Tibial nerve (tissue), 4 donors: Measurements from ENCODE around the gene ZBTB39. TPM values are rescaled to one million over a fixed set of nuclear protein-coding genes. Genes with fewer than 3 reads are reported as not detected.
A peak's percentile ranks its signal among the peaks of the same experiment; 100 is the strongest.
"Not testable (repeated sequence)": the region's sequence is repeated elsewhere in the genome, so short reads cannot be mapped to it uniquely, and the experiment has no call there.

Experiments used
- DNase-seq, 2 donors: peaks; one replicate each; pipeline ENCODE4 v3.0.0-alpha.2; 2019; ENCODE audit warnings: low spot score in 2 of 2
- H3K27ac ChIP-seq, 4 donors: fragments of 200-600 bp; sonication (generic) in 3 of 4; one replicate each; pipeline ENCODE4 v1.5.1; 2017 to 2019; ENCODE audit warnings: mild to moderate bottlenecking in 1 of 4
- H3K27me3 ChIP-seq, 2 donors: fragments of 200-600 bp; sonication (generic) in 1 of 2; one replicate each; pipeline versions ENCODE4 v1.5.1 to v1.6.0; 2017 to 2019
- H3K36me3 ChIP-seq, 3 donors: fragments of 200-600 bp; sonication (generic); one replicate each; pipeline ENCODE4 v1.5.1; 2018 to 2019
- H3K4me1 ChIP-seq, 4 donors: fragments of 200-600 bp; sonication (generic) in 3 of 4; one replicate each; pipeline ENCODE4 v1.5.1; 2017 to 2019
- H3K4me3 ChIP-seq, 4 donors: fragments of 200-600 bp; sonication (generic) in 3 of 4; one replicate each; pipeline ENCODE4 v1.5.1; 2017 to 2019; ENCODE audit warnings: mild to moderate bottlenecking in 1 of 4, moderate library complexity in 1 of 4
- H3K9me3 ChIP-seq, 4 donors: fragments of 200-600 bp; sonication (generic) in 3 of 4; one replicate each; pipeline ENCODE4 v1.5.1; 2017 to 2019
- EP300 ChIP-seq, 2 donors: sonication (generic); formaldehyde crosslinking; IDR thresholded peaks; one replicate each; pipeline ENCODE4 v1.6.1; 2017; ENCODE audit warnings: antibody characterized with exemption in 2 of 2, mild to moderate bottlenecking in 1 of 2
- POLR2A ChIP-seq, 2 donors: fragments of 450-650 bp; IDR thresholded peaks; one replicate each; pipeline ENCODE4 v1.6.1; 2017; ENCODE audit warnings: antibody characterized with exemption in 2 of 2, mild to moderate bottlenecking in 2 of 2, moderate library complexity in 2 of 2
- WGBS, 2 donors: methylation state at CpG; one replicate each; pipeline ENCODE4 v1.1.5; 2018; 5-methylcytosine and 5-hydroxymethylcytosine counted together
- total RNA-seq, 4 donors: library from RNA; depleted of rRNA; stranded (reverse); fragments of >200 nt; gene quantifications; one replicate each; pipeline ENCODE4 v1.1.0, GENCODE V29; 2016
- TF ChIP-seq, protein P1 (sequence below), 5 experiments: fragments of 200-600 bp in 3 of 5; fragments of 450-650 bp in 2 of 5; sonication (generic) in 3 of 5; IDR thresholded peaks; one replicate each; pipeline ENCODE4 v1.5.1; 2016 to 2019; ENCODE audit warnings: antibody characterized with exemption in 5 of 5, mild to moderate bottlenecking in 3 of 5, moderate library complexity in 2 of 5

Gene ZBTB39, protein sequence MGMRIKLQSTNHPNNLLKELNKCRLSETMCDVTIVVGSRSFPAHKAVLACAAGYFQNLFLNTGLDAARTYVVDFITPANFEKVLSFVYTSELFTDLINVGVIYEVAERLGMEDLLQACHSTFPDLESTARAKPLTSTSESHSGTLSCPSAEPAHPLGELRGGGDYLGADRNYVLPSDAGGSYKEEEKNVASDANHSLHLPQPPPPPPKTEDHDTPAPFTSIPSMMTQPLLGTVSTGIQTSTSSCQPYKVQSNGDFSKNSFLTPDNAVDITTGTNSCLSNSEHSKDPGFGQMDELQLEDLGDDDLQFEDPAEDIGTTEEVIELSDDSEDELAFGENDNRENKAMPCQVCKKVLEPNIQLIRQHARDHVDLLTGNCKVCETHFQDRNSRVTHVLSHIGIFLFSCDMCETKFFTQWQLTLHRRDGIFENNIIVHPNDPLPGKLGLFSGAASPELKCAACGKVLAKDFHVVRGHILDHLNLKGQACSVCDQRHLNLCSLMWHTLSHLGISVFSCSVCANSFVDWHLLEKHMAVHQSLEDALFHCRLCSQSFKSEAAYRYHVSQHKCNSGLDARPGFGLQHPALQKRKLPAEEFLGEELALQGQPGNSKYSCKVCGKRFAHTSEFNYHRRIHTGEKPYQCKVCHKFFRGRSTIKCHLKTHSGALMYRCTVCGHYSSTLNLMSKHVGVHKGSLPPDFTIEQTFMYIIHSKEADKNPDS
- 1 to 10 TPM; 3.6 to 6.8 (median 5.4) TPM for total RNA-seq

GRCh38 chr12:57005980-57006808 is at the start of gene ZBTB39:
TSS of gene ZBTB39 (minus strand) at chr12:57006546. CDS start at chr12:57004917, 1,629 bp downstream.
- 1% methylated on average over 24 to 38 of the region's 94 CpGs for WGBS, 2 donors
- no peaks in the 10 kb centered on the region for H3K27me3 ChIP-seq
- TF ChIP-seq POLR2A (IDR thresholded peaks at IDR 0.05) = no peak
- TF ChIP-seq, protein P1, sequence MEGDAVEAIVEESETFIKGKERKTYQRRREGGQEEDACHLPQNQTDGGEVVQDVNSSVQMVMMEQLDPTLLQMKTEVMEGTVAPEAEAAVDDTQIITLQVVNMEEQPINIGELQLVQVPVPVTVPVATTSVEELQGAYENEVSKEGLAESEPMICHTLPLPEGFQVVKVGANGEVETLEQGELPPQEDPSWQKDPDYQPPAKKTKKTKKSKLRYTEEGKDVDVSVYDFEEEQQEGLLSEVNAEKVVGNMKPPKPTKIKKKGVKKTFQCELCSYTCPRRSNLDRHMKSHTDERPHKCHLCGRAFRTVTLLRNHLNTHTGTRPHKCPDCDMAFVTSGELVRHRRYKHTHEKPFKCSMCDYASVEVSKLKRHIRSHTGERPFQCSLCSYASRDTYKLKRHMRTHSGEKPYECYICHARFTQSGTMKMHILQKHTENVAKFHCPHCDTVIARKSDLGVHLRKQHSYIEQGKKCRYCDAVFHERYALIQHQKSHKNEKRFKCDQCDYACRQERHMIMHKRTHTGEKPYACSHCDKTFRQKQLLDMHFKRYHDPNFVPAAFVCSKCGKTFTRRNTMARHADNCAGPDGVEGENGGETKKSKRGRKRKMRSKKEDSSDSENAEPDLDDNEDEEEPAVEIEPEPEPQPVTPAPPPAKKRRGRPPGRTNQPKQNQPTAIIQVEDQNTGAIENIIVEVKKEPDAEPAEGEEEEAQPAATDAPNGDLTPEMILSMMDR (IDR thresholded peaks at IDR 0.05) = peak; percentile 58 to 84 (median 64)
- peak within 1 kb of the TSS; percentile 80 to 97 (median 92) for H3K4me3 ChIP-seq
- no peak for DNase-seq
- H3K9me3 ChIP-seq = no peaks in the 10 kb centered on the region
- H3K36me3 ChIP-seq = peaks cover 0 to 36% (median 0%) of the 10 kb centered on the region in 3 donors
- peak within 1 kb of the TSS; percentile 19 to 90 (median 85) for H3K27ac ChIP-seq
- peaks cover 0 to 47% (median 19%) of the 10 kb centered on the region in 4 donors for H3K4me1 ChIP-seq

DNA sequence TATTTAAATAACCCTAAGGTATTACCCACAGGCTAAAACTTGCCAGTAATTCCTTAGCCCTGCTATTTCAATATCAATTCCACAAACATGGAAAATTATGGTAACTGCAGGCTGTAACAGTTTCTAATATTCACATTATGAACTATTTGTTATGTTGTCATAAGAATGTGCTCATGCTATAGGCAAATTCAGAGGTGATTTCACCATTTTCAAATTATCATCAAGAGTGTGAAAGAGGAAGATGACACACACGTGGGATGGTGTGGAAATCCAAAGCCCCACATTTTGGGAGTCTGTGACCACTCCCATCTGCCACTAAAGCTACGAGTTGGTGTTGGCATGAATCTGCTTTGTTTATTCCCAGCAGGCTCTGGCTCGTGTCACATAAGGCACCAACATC is 49.5 kb upstream of the ZBTB39 start:
- Histone ChIP-seq H3K27ac (peak overlapping the region in 2 of 4 donors; percentile 23 to 45), H3K36me3 (peaks cover 0 to 26% (median 0%) of the 10 kb centered on the region in 3 donors)
- WGBS, 2 donors = 46 to 64% methylated on average over 3 of the region's 3 CpGs

GRCh38 chr12:57053901-57054300 is 47.6 kb upstream of the ZBTB39 start:
- not testable (repeated sequence) for DNase-seq, H3K36me3 ChIP-seq, H3K27ac ChIP-seq, H3K27me3 ChIP-seq, H3K4me3 ChIP-seq, H3K9me3 ChIP-seq
- 95 to 97% methylated on average over 4 of the region's 4 CpGs for WGBS, 2 donors
- peaks cover 0 to 11% (median 0%) of the 10 kb centered on the region in 4 donors for H3K4me1 ChIP-seq

More for the DNA sequence above, 49.5 kb upstream of the ZBTB39 start:
- TF ChIP-seq POLR2A (IDR thresholded peaks at IDR 0.05) (no peak), EP300 (IDR thresholded peaks at IDR 0.05) (no peak)
- TF ChIP-seq, protein P1 (IDR thresholded peaks at IDR 0.05) = no peak
- no peak overlapping the region for H3K4me3 ChIP-seq
- H3K4me1 ChIP-seq = peaks cover 0 to 11% (median 0%) of the 10 kb centered on the region in 4 donors
- H3K9me3 ChIP-seq = no peaks in the 10 kb centered on the region
- H3K27me3 ChIP-seq = no peaks in the 10 kb centered on the region
- DNase-seq = no peak

DNA sequence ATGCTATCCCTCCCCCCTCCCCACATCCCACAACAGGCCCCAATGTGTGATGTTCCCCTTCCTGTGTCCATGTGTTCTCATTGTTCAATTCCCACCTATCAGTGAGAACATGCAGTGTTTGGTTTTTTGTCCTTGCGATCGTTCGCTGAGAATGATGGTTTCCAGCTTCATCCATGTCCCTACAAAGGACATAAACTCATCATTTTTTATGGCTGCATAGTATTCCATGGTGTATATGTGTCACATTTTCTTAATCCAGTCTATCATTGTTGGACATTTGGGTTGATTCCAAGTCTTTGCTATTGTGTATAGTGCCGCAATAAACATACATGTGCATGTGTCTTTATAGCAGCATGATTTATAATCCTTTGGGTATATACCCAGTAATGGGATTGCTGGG is 46.8 kb upstream of the ZBTB39 start:
- not testable (repeated sequence) for H3K36me3 ChIP-seq, H3K27me3 ChIP-seq, H3K9me3 ChIP-seq, H3K4me3 ChIP-seq, H3K27ac ChIP-seq, DNase-seq
- H3K4me1 ChIP-seq = peaks cover 0 to 11% (median 0%) of the 10 kb centered on the region in 4 donors
- 89 to 96% methylated on average over 4 of the region's 4 CpGs for WGBS, 2 donors

DNA sequence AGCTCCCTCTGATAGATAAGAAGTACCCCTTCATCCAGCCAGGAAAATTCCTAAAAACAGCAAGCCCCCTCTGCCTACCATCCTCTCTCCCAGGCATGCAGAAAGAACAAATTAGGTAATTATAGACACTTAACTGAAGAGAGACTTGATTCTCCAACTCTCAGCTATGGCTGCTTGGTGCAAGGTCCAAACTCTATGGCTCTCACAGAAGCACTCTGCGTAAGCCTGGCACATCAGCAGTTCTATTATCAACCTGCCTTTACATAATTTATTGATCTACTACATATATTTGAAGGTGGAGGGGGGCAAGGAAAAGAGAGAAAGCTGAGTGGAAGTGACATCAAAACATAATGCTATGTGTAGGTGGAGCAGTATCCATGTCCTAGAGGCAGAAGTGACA is 44.7 kb upstream of the ZBTB39 start:
- Histone ChIP-seq H3K27ac (peak overlapping the region in 1 of 4 donors; percentile 10), H3K27me3 (no peaks in the 10 kb centered on the region), H3K4me1 (peaks cover 0 to 9% (median 1%) of the 10 kb centered on the region in 4 donors), H3K9me3 (no peaks in the 10 kb centered on the region), H3K36me3 (no peaks in the 10 kb centered on the region), H3K4me3 (no peak overlapping the region)
- TF ChIP-seq POLR2A (IDR thresholded peaks at IDR 0.05) = no peak
- TF ChIP-seq EP300 (IDR thresholded peaks at IDR 0.05) = no peak
- TF ChIP-seq, protein P1 (IDR thresholded peaks at IDR 0.05) = no peak
- no peak for DNase-seq
- WGBS, 2 donors = 90 to 100% methylated on average over 1 of the region's 1 CpG
